Measurements from ENCODE around the gene IPO9. TPM values are rescaled to one million over a fixed set of nuclear protein-coding genes. Genes with fewer than 3 reads are reported as not detected.
A peak's percentile ranks its signal among the peaks of the same experiment; 100 is the strongest.

The IPO9 gene
- total RNA-seq, 2 donors from 2014 or later, result 54.3 to 70.2 TPM

GRCh38 chr1:201792534-201793305, 36.2 kb upstream of the IPO9 start:
- Mint-ChIP-seq H3K4me1 (no peaks in the 10 kb centered on the region), H3K9me3 (no peaks in the 10 kb centered on the region), H3K27ac (no peak overlapping the region), H3K27me3 (no peaks in the 10 kb centered on the region), H3K4me3 (no peak overlapping the region), H3K36me3 (ENCODE audit: low read depth) (no peaks in the 10 kb centered on the region)
- peak; percentile 76 for ATAC-seq (replicated peaks)

GRCh38 chr1:201793306-201793925, 35.5 kb upstream of the IPO9 start:
- Mint-ChIP-seq H3K27ac (no peak overlapping the region), H3K4me3 (no peak overlapping the region), H3K9me3 (no peaks in the 10 kb centered on the region), H3K27me3 (no peaks in the 10 kb centered on the region), H3K36me3 (ENCODE audit: low read depth) (no peaks in the 10 kb centered on the region), H3K4me1 (no peaks in the 10 kb centered on the region)
- ATAC-seq (replicated peaks), result peak; percentile 12

GRCh38 chr1:201795066-201795465, 33.9 kb upstream of the IPO9 start:
- ATAC-seq (replicated peaks), result no peak
- no peaks in the 10 kb centered on the region for H3K27me3 Mint-ChIP-seq
- no peak overlapping the region for H3K27ac Mint-ChIP-seq
- no peaks in the 10 kb centered on the region for H3K4me1 Mint-ChIP-seq
- H3K36me3 Mint-ChIP-seq (ENCODE audit: low read depth), result no peaks in the 10 kb centered on the region
- H3K9me3 Mint-ChIP-seq, result no peaks in the 10 kb centered on the region
- H3K4me3 Mint-ChIP-seq, result no peak overlapping the region

GRCh38 chr1:201800246-201800645, 28.7 kb upstream of the IPO9 start:
- no peak for ATAC-seq (replicated peaks)
- H3K36me3 Mint-ChIP-seq (ENCODE audit: low read depth), result peaks cover 8% of the 10 kb centered on the region
- no peaks in the 10 kb centered on the region for H3K9me3 Mint-ChIP-seq
- no peaks in the 10 kb centered on the region for H3K27me3 Mint-ChIP-seq
- H3K4me1 Mint-ChIP-seq, result no peaks in the 10 kb centered on the region
- H3K27ac Mint-ChIP-seq, result no peak overlapping the region
- no peak overlapping the region for H3K4me3 Mint-ChIP-seq

GRCh38 chr1:201806801-201807200, 22.2 kb upstream of the IPO9 start:
- Mint-ChIP-seq H3K27me3 (no peaks in the 10 kb centered on the region), H3K4me1 (peaks cover 4% of the 10 kb centered on the region)

GRCh38 chr1:201807958-201808632, 20.9 kb upstream of the IPO9 start:
- peaks cover 8% of the 10 kb centered on the region for H3K36me3 Mint-ChIP-seq (ENCODE audit: low read depth)
- H3K27ac Mint-ChIP-seq, result no peak overlapping the region

More at GRCh38 chr1:201806801-201807200, 22.2 kb upstream of the IPO9 start:
- H3K36me3 Mint-ChIP-seq (ENCODE audit: low read depth), result peaks cover 8% of the 10 kb centered on the region
- no peak overlapping the region for H3K4me3 Mint-ChIP-seq
- no peak for ATAC-seq (replicated peaks)
- H3K9me3 Mint-ChIP-seq, result no peaks in the 10 kb centered on the region
- no peak overlapping the region for H3K27ac Mint-ChIP-seq

GRCh38 chr1:201808633-201808990, 20.3 kb upstream of the IPO9 start:
- peaks cover 4% of the 10 kb centered on the region for H3K4me1 Mint-ChIP-seq
- no peak for ATAC-seq (replicated peaks)
- H3K4me3 Mint-ChIP-seq, result no peak overlapping the region
- peaks cover 8% of the 10 kb centered on the region for H3K36me3 Mint-ChIP-seq (ENCODE audit: low read depth)
- H3K9me3 Mint-ChIP-seq, result no peaks in the 10 kb centered on the region
- H3K27ac Mint-ChIP-seq, result no peak overlapping the region
- H3K27me3 Mint-ChIP-seq, result no peaks in the 10 kb centered on the region

More at GRCh38 chr1:201807958-201808632, 20.9 kb upstream of the IPO9 start:
- Mint-ChIP-seq H3K9me3 (no peaks in the 10 kb centered on the region), H3K4me1 (peaks cover 4% of the 10 kb centered on the region), H3K27me3 (no peaks in the 10 kb centered on the region), H3K4me3 (no peak overlapping the region)
- ATAC-seq (replicated peaks), result no peak

- H3K4me3 Mint-ChIP-seq, result no peak overlapping the region
- H3K9me3 Mint-ChIP-seq, result no peaks in the 10 kb centered on the region
- no peaks in the 10 kb centered on the region for H3K27me3 Mint-ChIP-seq
- ATAC-seq (replicated peaks), result no peak
- no peaks in the 10 kb centered on the region for H3K36me3 Mint-ChIP-seq (ENCODE audit: low read depth)
- H3K27ac Mint-ChIP-seq, result no peak overlapping the region
- peaks cover 4% of the 10 kb centered on the region for H3K4me1 Mint-ChIP-seq
Measured at GRCh38 chr1:201809876-201810275, 19.1 kb upstream of the IPO9 start.

GRCh38 chr1:201810466-201811216, 18.3 kb upstream of the IPO9 start:
- H3K4me3 Mint-ChIP-seq, result no peak overlapping the region
- H3K27me3 Mint-ChIP-seq, result no peaks in the 10 kb centered on the region
- no peak for ATAC-seq (replicated peaks)
- no peak overlapping the region for H3K27ac Mint-ChIP-seq
- peaks cover 4% of the 10 kb centered on the region for H3K4me1 Mint-ChIP-seq
- no peaks in the 10 kb centered on the region for H3K9me3 Mint-ChIP-seq
- no peaks in the 10 kb centered on the region for H3K36me3 Mint-ChIP-seq (ENCODE audit: low read depth)

GRCh38 chr1:201813226-201813625, 15.7 kb upstream of the IPO9 start:
- H3K36me3 Mint-ChIP-seq (ENCODE audit: low read depth), result no peaks in the 10 kb centered on the region
- no peaks in the 10 kb centered on the region for H3K9me3 Mint-ChIP-seq
- H3K27ac Mint-ChIP-seq, result peak overlapping the region; percentile 43
- no peaks in the 10 kb centered on the region for H3K27me3 Mint-ChIP-seq
- no peak for ATAC-seq (replicated peaks)
- H3K4me1 Mint-ChIP-seq, result no peaks in the 10 kb centered on the region
- H3K4me3 Mint-ChIP-seq, result no peak overlapping the region

- Mint-ChIP-seq H3K36me3 (ENCODE audit: low read depth) (peaks cover 10% of the 10 kb centered on the region), H3K4me1 (no peaks in the 10 kb centered on the region), H3K4me3 (no peak overlapping the region), H3K9me3 (no peaks in the 10 kb centered on the region), H3K27me3 (no peaks in the 10 kb centered on the region), H3K27ac (no peak overlapping the region)
- no peak for ATAC-seq (replicated peaks)
Measured at GRCh38 chr1:201816309-201816854, 12.6 kb upstream of the IPO9 start.

GRCh38 chr1:201818971-201819750, 9.8 kb upstream of the IPO9 start:
- Mint-ChIP-seq H3K4me3 (no peak overlapping the region), H3K36me3 (ENCODE audit: low read depth) (peaks cover 10% of the 10 kb centered on the region), H3K27ac (no peak overlapping the region), H3K4me1 (no peaks in the 10 kb centered on the region), H3K27me3 (no peaks in the 10 kb centered on the region), H3K9me3 (no peaks in the 10 kb centered on the region)
- ATAC-seq (replicated peaks), result no peak

GRCh38 chr1:201820413-201820812, 8.5 kb upstream of the IPO9 start:
- Mint-ChIP-seq H3K9me3 (no peaks in the 10 kb centered on the region), H3K27me3 (no peaks in the 10 kb centered on the region), H3K4me1 (no peaks in the 10 kb centered on the region), H3K27ac (no peak overlapping the region), H3K36me3 (ENCODE audit: low read depth) (peaks cover 10% of the 10 kb centered on the region), H3K4me3 (no peak overlapping the region)
- ATAC-seq (replicated peaks), result no peak

Data from activated T-helper 17 cell treated with anti-CD3 and anti-CD28 coated beads, Interleukin-2, amount 50 U/mL, for 72 hours (primary cell).